GM12874 (cell line): ENCODE measurements around the gene SLC9A4.

Source experiments
- TF ChIP-seq, protein P1 (sequence below): IDR thresholded peaks from 2 replicates; pipeline ENCODE4 v1.5.1; 2011; ENCODE audit warnings: low read depth, mild to moderate bottlenecking, control low read depth, low read length, moderate library complexity; ENCODE audit not compliant: insufficient read depth

Gene SLC9A4

DNA sequence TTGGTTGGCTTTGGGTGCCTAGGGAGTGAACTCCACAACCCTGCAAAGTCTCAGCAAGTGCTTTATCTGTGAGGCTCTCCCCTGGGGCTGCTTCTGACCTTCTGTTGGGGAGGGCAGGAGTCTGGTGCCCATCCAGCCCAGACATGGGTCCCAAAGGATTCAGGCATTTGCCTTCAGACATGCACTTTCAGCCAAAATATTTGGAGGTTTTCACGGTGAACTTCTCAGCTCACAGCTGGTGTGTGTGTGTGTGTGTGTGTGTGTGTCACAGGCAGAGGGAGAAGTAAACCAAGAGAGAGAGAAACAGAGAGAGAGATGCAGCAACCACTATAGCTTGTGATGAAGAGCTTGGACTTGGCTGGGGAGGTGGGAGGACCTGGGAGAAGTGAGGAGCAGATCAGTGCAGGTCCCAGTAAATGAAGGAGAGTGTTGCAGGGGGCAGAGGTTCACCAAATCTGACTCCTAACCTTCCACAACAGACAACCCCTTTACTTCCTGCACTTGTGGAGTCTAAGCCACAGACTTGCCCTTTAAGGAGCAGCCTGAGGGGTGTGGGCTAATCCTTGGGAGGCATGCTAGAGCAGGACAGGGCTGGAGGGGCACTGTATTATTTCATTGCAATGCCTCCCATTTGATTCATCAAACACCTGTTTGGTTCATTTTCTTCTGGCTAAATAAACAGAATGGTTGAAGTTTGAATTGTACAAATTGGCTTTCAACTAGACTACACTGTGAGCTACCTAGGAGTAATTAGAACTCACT lies 14.1 kb downstream of the SLC9A4 start:
- TF ChIP-seq, protein P1, sequence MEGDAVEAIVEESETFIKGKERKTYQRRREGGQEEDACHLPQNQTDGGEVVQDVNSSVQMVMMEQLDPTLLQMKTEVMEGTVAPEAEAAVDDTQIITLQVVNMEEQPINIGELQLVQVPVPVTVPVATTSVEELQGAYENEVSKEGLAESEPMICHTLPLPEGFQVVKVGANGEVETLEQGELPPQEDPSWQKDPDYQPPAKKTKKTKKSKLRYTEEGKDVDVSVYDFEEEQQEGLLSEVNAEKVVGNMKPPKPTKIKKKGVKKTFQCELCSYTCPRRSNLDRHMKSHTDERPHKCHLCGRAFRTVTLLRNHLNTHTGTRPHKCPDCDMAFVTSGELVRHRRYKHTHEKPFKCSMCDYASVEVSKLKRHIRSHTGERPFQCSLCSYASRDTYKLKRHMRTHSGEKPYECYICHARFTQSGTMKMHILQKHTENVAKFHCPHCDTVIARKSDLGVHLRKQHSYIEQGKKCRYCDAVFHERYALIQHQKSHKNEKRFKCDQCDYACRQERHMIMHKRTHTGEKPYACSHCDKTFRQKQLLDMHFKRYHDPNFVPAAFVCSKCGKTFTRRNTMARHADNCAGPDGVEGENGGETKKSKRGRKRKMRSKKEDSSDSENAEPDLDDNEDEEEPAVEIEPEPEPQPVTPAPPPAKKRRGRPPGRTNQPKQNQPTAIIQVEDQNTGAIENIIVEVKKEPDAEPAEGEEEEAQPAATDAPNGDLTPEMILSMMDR = no peak

DNA sequence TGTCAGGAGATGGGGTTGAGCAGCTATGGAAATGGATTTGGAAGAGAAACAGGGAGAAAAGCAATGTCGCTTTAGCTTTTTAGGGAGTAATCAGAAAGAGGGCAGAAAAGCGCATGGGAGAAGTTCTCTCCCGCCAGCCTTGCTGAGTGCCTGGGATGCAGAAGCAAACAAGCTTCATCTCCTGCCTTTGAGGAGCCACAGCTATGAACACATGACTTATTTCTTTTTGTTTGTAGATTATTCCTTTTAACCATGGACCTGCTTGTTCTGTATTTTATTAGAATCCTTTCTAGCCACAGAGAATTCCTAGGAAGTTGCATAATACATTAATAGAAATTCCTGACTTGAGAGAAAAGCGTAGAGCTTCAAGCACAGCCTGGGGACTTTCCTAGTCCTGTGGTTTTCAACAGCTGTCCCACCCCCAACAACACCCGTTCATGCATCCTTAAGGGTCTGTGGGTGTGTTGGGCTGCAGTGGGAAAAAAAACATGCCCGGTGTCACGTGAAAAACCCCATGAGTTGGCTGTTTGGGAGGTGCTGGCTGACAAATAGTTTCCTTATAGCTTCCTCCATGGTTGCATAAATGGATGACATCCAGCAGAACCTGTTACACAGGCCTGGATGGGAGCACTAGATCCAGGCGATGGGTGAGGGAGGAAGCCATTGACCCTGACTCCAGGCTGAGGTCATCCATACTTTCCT lies 14.9 kb downstream of the SLC9A4 start:
- TF ChIP-seq, protein P1 = no peak

DNA sequence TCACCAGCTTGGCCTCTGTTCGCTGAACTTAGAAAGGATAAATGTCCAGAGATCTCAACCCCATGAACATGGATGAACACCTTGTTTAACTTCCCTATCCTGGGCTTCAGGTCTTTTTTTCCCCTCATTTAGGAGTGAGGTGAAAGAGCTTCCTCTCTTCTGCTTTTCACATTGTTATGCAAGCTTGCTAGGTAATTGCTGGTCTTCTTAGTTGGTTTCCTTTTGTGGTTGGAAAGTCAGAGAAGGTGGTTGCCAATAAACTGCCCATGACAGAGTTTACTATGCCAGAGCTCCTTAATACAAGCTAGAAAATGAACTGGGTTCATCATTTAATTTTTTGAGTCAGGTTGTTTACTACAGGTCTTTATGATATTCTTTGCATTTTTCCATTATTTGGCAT lies 16.6 kb downstream of the SLC9A4 start:
- TF ChIP-seq, protein P1 = no peak

DNA sequence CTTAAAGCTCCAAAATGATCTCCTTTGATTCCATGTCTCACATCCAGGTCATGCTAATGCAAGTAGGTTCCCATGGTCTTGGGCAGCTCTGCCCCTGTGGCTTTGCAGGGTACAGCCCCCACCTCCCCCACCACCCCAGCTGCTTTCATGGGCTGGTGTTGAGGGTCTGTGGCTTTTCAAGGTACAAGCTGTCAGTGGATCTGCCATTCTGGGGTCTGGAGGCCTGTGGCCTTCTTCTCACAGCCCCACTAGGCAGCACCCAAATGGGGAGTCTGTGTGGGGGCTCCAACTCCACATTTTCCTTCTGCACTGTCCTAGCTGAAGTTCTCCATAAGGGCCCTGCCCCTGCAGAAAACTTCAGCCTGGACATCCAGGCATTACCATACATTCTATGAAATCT lies 19.0 kb downstream of the SLC9A4 start:
- TF ChIP-seq, protein P1 = no peak

DNA sequence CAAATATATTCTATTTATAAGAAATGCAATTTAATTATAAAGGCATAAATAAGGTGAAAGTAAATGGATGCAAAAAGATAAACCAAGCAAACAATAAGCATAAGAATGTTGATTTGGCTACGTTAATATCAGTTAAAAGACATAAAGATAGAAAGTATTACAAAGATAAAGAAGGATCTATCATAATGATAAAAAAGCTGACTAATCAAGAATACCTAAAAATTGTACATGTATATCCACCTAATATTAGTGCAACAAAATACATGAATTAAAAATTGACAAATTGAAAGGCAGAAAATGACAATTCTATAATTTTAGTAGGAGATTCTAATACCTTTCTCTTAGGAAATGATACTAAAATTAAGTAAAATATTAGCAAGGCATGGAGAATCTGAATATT lies 21.5 kb downstream of the SLC9A4 start:
- TF ChIP-seq, protein P1 = no peak

DNA sequence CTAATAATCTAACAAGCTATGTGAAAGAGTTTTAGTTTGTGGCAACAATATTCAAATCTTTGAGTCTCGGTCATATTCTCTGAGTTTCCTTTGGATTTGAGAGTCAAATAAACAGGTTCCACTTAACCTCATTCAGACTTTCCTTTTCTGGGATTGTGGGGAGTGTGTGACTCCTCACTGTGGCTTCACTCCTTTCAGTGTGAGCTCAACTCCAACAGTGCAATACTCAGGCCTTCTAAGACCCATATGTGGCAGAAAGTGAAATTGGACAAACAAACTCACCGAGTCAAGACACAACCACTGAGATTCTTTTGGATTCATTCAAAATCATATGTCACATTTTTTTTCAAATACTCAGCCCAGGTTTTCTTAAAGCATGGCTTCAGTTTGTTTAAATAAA lies 25.4 kb downstream of the SLC9A4 start:
- TF ChIP-seq, protein P1 = no peak

DNA sequence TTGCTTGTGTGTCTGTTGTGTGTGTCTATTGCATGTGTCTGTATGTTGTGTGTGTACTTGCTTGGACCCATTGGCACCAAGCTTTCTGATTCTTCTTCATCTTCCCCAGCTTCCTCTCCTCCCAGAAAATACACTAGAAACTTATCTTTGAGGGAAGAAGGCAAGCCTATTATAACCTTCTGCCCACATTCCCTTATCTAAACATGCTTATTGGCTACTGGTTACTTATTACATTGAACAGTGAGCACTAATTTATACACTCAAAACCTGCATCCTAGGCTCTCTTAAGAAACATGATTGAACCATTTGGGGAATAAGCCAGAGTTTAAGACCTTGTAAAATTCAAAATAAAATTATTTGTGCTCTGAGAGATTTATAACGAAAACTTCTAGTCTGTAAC lies 26.5 kb downstream of the SLC9A4 start:
- TF ChIP-seq, protein P1 = no peak
